AG09319 (cell line): Measurements from ENCODE around the gene MB21D2.

Experiments
- DNase-seq: peaks from one replicate; pipeline ENCODE4 v3.0.0-alpha.2; 2010; ENCODE audit warnings: low read depth; ENCODE audit errors: extremely low read depth
- CTCF ChIP-seq: IDR thresholded peaks from 2 replicates; pipeline ENCODE4 v1.5.1; 2011; ENCODE audit warnings: low read depth, mild to moderate bottlenecking, inconsistent platforms, low read length, moderate library complexity

The MB21D2 gene

GRCh38 chr3:192904632-192905289, 12.9 kb downstream of the MB21D2 start:
- no peak for DNase-seq

GRCh38 chr3:192902549-192902948, 15.1 kb downstream of the MB21D2 start:
- DNase-seq = no peak
- TF ChIP-seq CTCF = no peak

More at GRCh38 chr3:192904632-192905289, 12.9 kb downstream of the MB21D2 start:
- no peak for TF ChIP-seq CTCF

- no peak for DNase-seq
Measured at GRCh38 chr3:192901435-192901834, 16.2 kb downstream of the MB21D2 start.

GRCh38 chr3:192899540-192899982, 18.1 kb downstream of the MB21D2 start:
- no peak for TF ChIP-seq CTCF
- no peak for DNase-seq

More at GRCh38 chr3:192901435-192901834, 16.2 kb downstream of the MB21D2 start:
- no peak for TF ChIP-seq CTCF

- DNase-seq = no peak
- no peak for TF ChIP-seq CTCF
Measured at GRCh38 chr3:192897005-192897404, 20.7 kb downstream of the MB21D2 start.

GRCh38 chr3:192896208-192896607, 21.4 kb downstream of the MB21D2 start:
- TF ChIP-seq CTCF = no peak
- DNase-seq = no peak

- DNase-seq = no peak
- TF ChIP-seq CTCF = no peak
Measured at GRCh38 chr3:192894676-192895075, 23.0 kb downstream of the MB21D2 start.
